ENCODE data around the gene OGFOD2.

The OGFOD2 gene

GRCh38 chr12:122991623-122992275, 16.7 kb downstream of the OGFOD2 start:
- no peaks in the 10 kb centered on the region for H4K20me1 ChIP-seq (ENCODE audit: insufficient read depth, low read length)
- no peak overlapping the region for H3K9ac ChIP-seq (ENCODE audit: low read length)
- no peak overlapping the region for H3K4me2 ChIP-seq (ENCODE audit: low read length)
- TF ChIP-seq CTCF (IDR thresholded peaks at IDR 0.05; ENCODE audit: low read length) (no peak), EZH2 (IDR thresholded peaks at IDR 0.05; ENCODE audit: borderline replicate concordance, low read length) (no peak)
- no peaks in the 10 kb centered on the region for H3K27me3 ChIP-seq (ENCODE audit: insufficient read depth, low read length)
- H3K4me1 ChIP-seq (ENCODE audit: insufficient read depth, low read length, severe bottlenecking): no peaks in the 10 kb centered on the region
- no peak overlapping the region for H2AFZ ChIP-seq (ENCODE audit: low read length)
- no peaks in the 10 kb centered on the region for H3K9me2 ChIP-seq (ENCODE audit: low read depth, low read length)
- H3K79me2 ChIP-seq (ENCODE audit: insufficient read depth, low read length): no peaks in the 10 kb centered on the region
- no peak overlapping the region for H3K27ac ChIP-seq (ENCODE audit: low read depth, low read length, poor library complexity, severe bottlenecking)
- no peak overlapping the region for H3K4me3 ChIP-seq (ENCODE audit: low read depth, low read length, poor library complexity, severe bottlenecking)
- no peaks in the 10 kb centered on the region for H3F3A ChIP-seq (ENCODE audit: insufficient read depth, low read length)
- H3K36me3 ChIP-seq (ENCODE audit: insufficient read depth, low read length): peaks cover 89% of the 10 kb centered on the region
- no peaks in the 10 kb centered on the region for H3K9me3 ChIP-seq (ENCODE audit: low read length)

GRCh38 chr12:122992386-122992785, 17.3 kb downstream of the OGFOD2 start:
- Histone ChIP-seq H3K9me2 (ENCODE audit: low read depth, low read length) (no peaks in the 10 kb centered on the region), H2AFZ (ENCODE audit: low read length) (no peak overlapping the region), H3K4me1 (ENCODE audit: insufficient read depth, low read length, severe bottlenecking) (no peaks in the 10 kb centered on the region), H3K27ac (ENCODE audit: low read depth, low read length, poor library complexity, severe bottlenecking) (no peak overlapping the region), H3K79me2 (ENCODE audit: insufficient read depth, low read length) (no peaks in the 10 kb centered on the region), H3K27me3 (ENCODE audit: insufficient read depth, low read length) (no peaks in the 10 kb centered on the region), H3F3A (ENCODE audit: insufficient read depth, low read length) (no peaks in the 10 kb centered on the region), H3K4me2 (ENCODE audit: low read length) (no peak overlapping the region), H3K9me3 (ENCODE audit: low read length) (no peaks in the 10 kb centered on the region), H3K4me3 (ENCODE audit: low read depth, low read length, poor library complexity, severe bottlenecking) (no peak overlapping the region), H3K9ac (ENCODE audit: low read length) (no peak overlapping the region), H4K20me1 (ENCODE audit: insufficient read depth, low read length) (no peaks in the 10 kb centered on the region), H3K36me3 (ENCODE audit: insufficient read depth, low read length) (peaks cover 89% of the 10 kb centered on the region)
- no peak for TF ChIP-seq EZH2 (IDR thresholded peaks at IDR 0.05; ENCODE audit: borderline replicate concordance, low read length)
- TF ChIP-seq CTCF (IDR thresholded peaks at IDR 0.05; ENCODE audit: low read length): no peak

- peaks cover 83% of the 10 kb centered on the region for H3K36me3 ChIP-seq (ENCODE audit: insufficient read depth, low read length)
- no peak overlapping the region for H3K9ac ChIP-seq (ENCODE audit: low read length)
- H3K4me2 ChIP-seq (ENCODE audit: low read length): no peak overlapping the region
Observed at GRCh38 chr12:122994140-122994675, 19.2 kb downstream of the OGFOD2 start.

More at GRCh38 chr12:122994140-122994675, 19.2 kb downstream of the OGFOD2 start:
- Histone ChIP-seq H3K27ac (ENCODE audit: low read depth, low read length, poor library complexity, severe bottlenecking) (no peak overlapping the region), H3K27me3 (ENCODE audit: insufficient read depth, low read length) (no peaks in the 10 kb centered on the region), H3K79me2 (ENCODE audit: insufficient read depth, low read length) (no peaks in the 10 kb centered on the region), H3K9me2 (ENCODE audit: low read depth, low read length) (no peaks in the 10 kb centered on the region), H4K20me1 (ENCODE audit: insufficient read depth, low read length) (no peaks in the 10 kb centered on the region), H3F3A (ENCODE audit: insufficient read depth, low read length) (no peaks in the 10 kb centered on the region), H2AFZ (ENCODE audit: low read length) (no peak overlapping the region), H3K9me3 (ENCODE audit: low read length) (no peaks in the 10 kb centered on the region), H3K4me1 (ENCODE audit: insufficient read depth, low read length, severe bottlenecking) (no peaks in the 10 kb centered on the region), H3K4me3 (ENCODE audit: low read depth, low read length, poor library complexity, severe bottlenecking) (no peak overlapping the region)
- no peak for TF ChIP-seq CTCF (IDR thresholded peaks at IDR 0.05; ENCODE audit: low read length)
- TF ChIP-seq EZH2 (IDR thresholded peaks at IDR 0.05; ENCODE audit: borderline replicate concordance, low read length): no peak
